Type B pancreatic cell (in vitro differentiated cells): ENCODE measurements around the gene CERS6. TPM values are rescaled to one million over a fixed set of nuclear protein-coding genes. Genes with fewer than 3 reads are reported as not detected.

Source experiments
- DNase-seq: peaks from one replicate; pipeline ENCODE4 v3.0.0; 2021; ENCODE audit warnings: mixed read lengths; ENCODE audit not compliant: unreplicated experiment; ENCODE audit errors: extremely low spot score
- H3K27ac Mint-ChIP-seq: 2 replicates; pipeline ENCODE4 v1.8.0; 2021; ENCODE audit warnings: mild to moderate bottlenecking, mixed read lengths
- H3K27me3 Mint-ChIP-seq: 2 replicates; pipeline ENCODE4 v1.8.0; 2021; ENCODE audit warnings: mixed read lengths
- H3K36me3 Mint-ChIP-seq: 2 replicates; pipeline ENCODE4 v1.8.0; 2021; ENCODE audit warnings: mixed read lengths
- H3K4me1 Mint-ChIP-seq: one replicate; pipeline ENCODE4 v1.8.0; 2021; ENCODE audit warnings: mixed read lengths; ENCODE audit not compliant: unreplicated experiment
- H3K4me3 Mint-ChIP-seq: 2 replicates; pipeline ENCODE4 v1.8.0; 2021; ENCODE audit warnings: mild to moderate bottlenecking, mixed read lengths
- H3K9me3 Mint-ChIP-seq: 2 replicates; pipeline ENCODE4 v1.8.0; 2021; ENCODE audit warnings: mixed read lengths
- total RNA-seq: library from RNA; stranded (reverse); gene quantifications from 2 replicates; pipeline ENCODE4 v1.2.1, GENCODE V29; 2021; ENCODE audit warnings: low replicate concordance
- TF ChIP-seq, protein P1 (sequence below): fragments of 200-600 bp; sonication (generic); conservative IDR thresholded peaks from 2 replicates; pipeline ENCODE4 v1.5.0; 2021; ENCODE audit warnings: antibody characterized with exemption, mild to moderate bottlenecking

CERS6 gene
- total RNA-seq, 1 donor from 2014 or later, result 43.0 TPM

GRCh38 chr2:168528469-168528868, 72.4 kb downstream of the CERS6 start:
- H3K27me3 Mint-ChIP-seq, result no peaks in the 10 kb centered on the region
- peaks cover 46% of the 10 kb centered on the region for H3K4me1 Mint-ChIP-seq
- peaks cover 8% of the 10 kb centered on the region for H3K9me3 Mint-ChIP-seq
- DNase-seq, result no peak
- TF ChIP-seq, protein P1, sequence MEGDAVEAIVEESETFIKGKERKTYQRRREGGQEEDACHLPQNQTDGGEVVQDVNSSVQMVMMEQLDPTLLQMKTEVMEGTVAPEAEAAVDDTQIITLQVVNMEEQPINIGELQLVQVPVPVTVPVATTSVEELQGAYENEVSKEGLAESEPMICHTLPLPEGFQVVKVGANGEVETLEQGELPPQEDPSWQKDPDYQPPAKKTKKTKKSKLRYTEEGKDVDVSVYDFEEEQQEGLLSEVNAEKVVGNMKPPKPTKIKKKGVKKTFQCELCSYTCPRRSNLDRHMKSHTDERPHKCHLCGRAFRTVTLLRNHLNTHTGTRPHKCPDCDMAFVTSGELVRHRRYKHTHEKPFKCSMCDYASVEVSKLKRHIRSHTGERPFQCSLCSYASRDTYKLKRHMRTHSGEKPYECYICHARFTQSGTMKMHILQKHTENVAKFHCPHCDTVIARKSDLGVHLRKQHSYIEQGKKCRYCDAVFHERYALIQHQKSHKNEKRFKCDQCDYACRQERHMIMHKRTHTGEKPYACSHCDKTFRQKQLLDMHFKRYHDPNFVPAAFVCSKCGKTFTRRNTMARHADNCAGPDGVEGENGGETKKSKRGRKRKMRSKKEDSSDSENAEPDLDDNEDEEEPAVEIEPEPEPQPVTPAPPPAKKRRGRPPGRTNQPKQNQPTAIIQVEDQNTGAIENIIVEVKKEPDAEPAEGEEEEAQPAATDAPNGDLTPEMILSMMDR, result no peak
- peaks cover 9% of the 10 kb centered on the region for H3K36me3 Mint-ChIP-seq
- H3K4me3 Mint-ChIP-seq, result no peak overlapping the region
- H3K27ac Mint-ChIP-seq, result peak overlapping the region; percentile 65

DNA sequence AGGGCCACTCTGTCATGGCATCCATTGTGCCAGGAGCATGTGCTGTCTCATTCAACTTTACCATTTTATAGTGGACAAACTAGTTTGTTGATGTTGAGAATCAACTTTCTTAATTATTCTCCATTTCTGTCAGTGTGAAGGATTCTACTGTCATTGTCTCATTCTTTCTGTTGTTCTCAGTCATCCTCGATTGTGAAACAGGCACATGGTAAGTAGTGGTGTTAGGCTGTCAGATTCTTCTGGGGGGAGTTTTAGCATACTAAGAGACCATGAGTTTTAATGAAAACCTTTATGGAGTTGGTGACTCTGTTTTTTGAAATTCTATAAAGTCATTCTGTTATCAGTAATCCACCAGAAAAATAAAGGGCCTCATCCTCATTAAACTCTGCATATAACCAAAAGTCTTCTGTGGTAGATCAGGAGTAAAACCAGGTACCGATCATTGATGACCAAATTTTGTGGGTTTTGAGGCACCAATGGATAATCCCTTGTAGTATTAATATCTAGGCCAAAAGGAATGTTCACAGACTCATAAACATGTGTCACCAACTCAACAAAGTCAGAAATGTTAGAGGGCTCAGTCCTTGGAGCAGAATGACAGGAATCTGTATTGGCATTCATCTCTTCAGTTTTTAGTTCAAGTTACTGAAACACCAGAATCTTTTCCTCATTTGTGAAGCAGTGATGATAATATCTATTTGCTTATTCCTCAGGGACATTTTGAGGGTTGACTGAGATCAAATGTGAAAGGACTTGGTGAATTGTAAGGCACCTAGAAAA, 73.2 kb downstream of the CERS6 start:
- H3K27me3 Mint-ChIP-seq, result no peaks in the 10 kb centered on the region
- H3K4me3 Mint-ChIP-seq, result peak overlapping the region; percentile 29
- DNase-seq, result no peak
- peaks cover 39% of the 10 kb centered on the region for H3K4me1 Mint-ChIP-seq
- H3K27ac Mint-ChIP-seq, result peak overlapping the region; percentile 65
- H3K9me3 Mint-ChIP-seq, result peaks cover 16% of the 10 kb centered on the region
- TF ChIP-seq, protein P1, result no peak
- peaks cover 14% of the 10 kb centered on the region for H3K36me3 Mint-ChIP-seq

- peak overlapping the region; percentile 34 for H3K27ac Mint-ChIP-seq
- H3K9me3 Mint-ChIP-seq, result peaks cover 18% of the 10 kb centered on the region
- TF ChIP-seq, protein P1, result no peak
- peaks cover 31% of the 10 kb centered on the region for H3K4me1 Mint-ChIP-seq
- peaks cover 14% of the 10 kb centered on the region for H3K36me3 Mint-ChIP-seq
- H3K27me3 Mint-ChIP-seq, result no peaks in the 10 kb centered on the region
- DNase-seq, result no peak
- H3K4me3 Mint-ChIP-seq, result no peak overlapping the region
These were observed 74.0 kb downstream of the CERS6 start for GRCh38 chr2:168529900-168530561.

DNA sequence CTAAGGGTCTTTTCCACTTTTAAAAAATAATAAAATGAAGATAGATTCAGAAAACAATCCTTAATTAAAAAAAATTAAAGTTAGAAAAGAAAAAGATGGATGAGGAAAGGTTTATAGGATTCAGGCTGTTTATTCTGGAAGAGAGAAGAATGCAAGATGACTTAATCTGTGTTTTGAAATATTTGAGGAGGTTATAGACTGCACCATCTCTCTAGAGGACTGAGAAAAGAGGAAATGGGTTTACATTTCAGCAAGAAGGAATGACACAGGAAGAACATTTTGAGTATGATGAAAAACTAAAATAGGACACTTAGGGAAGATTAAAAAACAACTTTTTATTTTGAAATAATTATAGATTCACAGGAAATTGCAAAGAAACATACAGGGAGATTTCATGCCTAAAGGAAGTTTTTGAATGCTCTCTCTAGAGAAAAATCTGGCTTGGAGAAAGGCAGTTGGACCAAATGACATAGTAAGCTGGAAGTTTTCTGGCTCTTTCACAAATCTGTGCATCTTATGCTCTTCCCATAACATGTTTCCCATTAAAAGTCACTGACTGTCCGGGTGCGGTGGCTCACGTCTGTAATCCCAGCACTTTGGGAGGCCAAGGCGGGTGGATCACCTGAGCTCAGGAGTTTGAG, 75.0 kb downstream of the CERS6 start:
- Mint-ChIP-seq H3K27ac (no peak overlapping the region), H3K27me3 (no peaks in the 10 kb centered on the region), H3K4me1 (peaks cover 29% of the 10 kb centered on the region)

GRCh38 chr2:168534926-168535325, 78.9 kb downstream of the CERS6 start:
- H3K27ac Mint-ChIP-seq, result no peak overlapping the region
- no peak overlapping the region for H3K4me3 Mint-ChIP-seq
- H3K36me3 Mint-ChIP-seq, result peaks cover 11% of the 10 kb centered on the region
- H3K9me3 Mint-ChIP-seq, result peaks cover 15% of the 10 kb centered on the region
- H3K4me1 Mint-ChIP-seq, result peaks cover 7% of the 10 kb centered on the region
- DNase-seq, result no peak
- no peaks in the 10 kb centered on the region for H3K27me3 Mint-ChIP-seq
- TF ChIP-seq, protein P1, result no peak

More for the DNA sequence above, 75.0 kb downstream of the CERS6 start:
- H3K36me3 Mint-ChIP-seq, result peaks cover 14% of the 10 kb centered on the region
- DNase-seq, result no peak
- H3K9me3 Mint-ChIP-seq, result peaks cover 18% of the 10 kb centered on the region
- no peak overlapping the region for H3K4me3 Mint-ChIP-seq
- TF ChIP-seq, protein P1, result no peak
